ENCODE data around the gene AKAP10.
"Not testable (repeated sequence)": the region's sequence is repeated elsewhere in the genome, so short reads cannot be mapped to it uniquely, and the experiment has no call there.

AKAP10 gene

GRCh38 chr17:19978209-19978802 lies 678 bp upstream of the AKAP10 start:
- no peak for DNase-seq

GRCh38 chr17:19975601-19976000 lies 2.0 kb downstream of the AKAP10 start:
- DNase-seq: no peak

- DNase-seq: no peak
Measured at GRCh38 chr17:19973156-19973555, 4.5 kb downstream of the AKAP10 start.

- DNase-seq: not testable (repeated sequence)
Measured at GRCh38 chr17:19962954-19963353, 14.7 kb downstream of the AKAP10 start.

GRCh38 chr17:19958023-19958422 lies 19.6 kb downstream of the AKAP10 start:
- DNase-seq: no peak

GRCh38 chr17:19955099-19955498 lies 22.5 kb downstream of the AKAP10 start:
- DNase-seq: no peak

GRCh38 chr17:19951411-19951810 lies 26.2 kb downstream of the AKAP10 start:
- DNase-seq: not testable (repeated sequence)

- DNase-seq: not testable (repeated sequence)
Measured at GRCh38 chr17:19950624-19951195, 26.9 kb downstream of the AKAP10 start.

GRCh38 chr17:19948116-19948943 lies 29.3 kb downstream of the AKAP10 start:
- DNase-seq: no peak

- DNase-seq: no peak
Measured at GRCh38 chr17:19946921-19947320, 30.7 kb downstream of the AKAP10 start.

GRCh38 chr17:19945009-19945626 lies 32.5 kb downstream of the AKAP10 start:
- no peak for DNase-seq

GRCh38 chr17:19943599-19943998 lies 34.0 kb downstream of the AKAP10 start:
- no peak for DNase-seq

GRCh38 chr17:19943026-19943425 lies 34.6 kb downstream of the AKAP10 start:
- DNase-seq: no peak

- DNase-seq: no peak
Measured at GRCh38 chr17:19940722-19941464, 36.7 kb downstream of the AKAP10 start.

GRCh38 chr17:19939993-19940721 lies 37.5 kb downstream of the AKAP10 start:
- DNase-seq: no peak

GRCh38 chr17:19938736-19939135 lies 38.9 kb downstream of the AKAP10 start:
- DNase-seq: no peak

- no peak for DNase-seq
Measured at GRCh38 chr17:19937522-19937921, 40.1 kb downstream of the AKAP10 start.

GRCh38 chr17:19935169-19935568 lies 42.5 kb downstream of the AKAP10 start:
- no peak for DNase-seq

- DNase-seq: no peak
Measured at GRCh38 chr17:19933628-19934027, 44.0 kb downstream of the AKAP10 start.

- DNase-seq: no peak
Measured at GRCh38 chr17:19933221-19933620, 44.4 kb downstream of the AKAP10 start.

GRCh38 chr17:19928299-19928698 lies 49.3 kb downstream of the AKAP10 start:
- DNase-seq: no peak

All from left hindlimb (tissue), 1 donor.